Stimulated activated CD8-positive, alpha-beta memory T cell treated with anti-CD3 and anti-CD28 coated beads, Interleukin-4, amount 100 ng/mL, for 24 hours (primary cell): Measurements from ENCODE around the gene CSTF1.

Experiments used
- DNase-seq: peaks from one replicate; pipeline ENCODE4 v3.0.0-alpha.2; 2020; ENCODE audit warnings: low read depth

The CSTF1 gene

DNA sequence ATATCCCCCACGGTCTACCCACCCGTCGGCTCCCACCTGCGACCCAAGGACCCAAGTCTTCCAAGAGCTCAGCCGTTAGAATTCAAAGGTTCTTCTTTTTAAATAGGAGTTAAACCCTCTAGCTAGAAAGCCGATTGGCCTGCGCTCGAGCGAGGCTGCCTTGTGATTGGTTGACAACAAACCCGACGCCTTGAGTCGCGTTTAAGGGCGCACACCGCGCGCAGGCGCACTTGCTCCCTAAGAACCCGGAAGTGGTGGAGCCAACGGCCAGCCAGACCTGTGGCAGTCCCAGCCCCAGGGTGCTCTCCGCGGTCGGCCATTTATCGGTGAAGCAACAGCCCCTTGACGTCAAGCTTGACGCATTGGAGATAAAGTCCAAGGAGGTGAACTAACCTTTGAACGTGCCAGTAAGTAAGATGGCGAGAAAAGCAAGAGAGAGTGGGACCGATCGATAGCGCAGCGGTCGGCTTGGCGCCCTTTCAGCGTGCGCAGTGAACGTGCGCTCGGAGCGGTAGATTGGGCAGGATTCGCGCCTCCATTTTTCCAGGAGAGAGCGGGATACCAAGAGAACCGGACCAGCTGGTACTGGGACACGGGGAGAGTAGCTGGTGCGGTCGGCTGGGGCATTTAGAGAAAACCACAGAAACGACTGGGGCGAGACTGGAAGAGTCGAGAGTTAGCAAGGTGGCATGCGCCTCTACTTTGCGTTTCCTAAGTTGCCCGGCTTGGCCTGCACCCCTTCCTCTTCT is at the start of gene CSTF1, which contains the start of gene AURKA:
Gene CSTF1 (plus strand): TSS at position 514 of the 749 bp plus-strand sequence. CDS start 2,908 bp downstream, outside the sequence.
Gene AURKA (minus strand): TSS at position 84 of the 749 bp plus-strand sequence. CDS start 4,018 bp downstream, outside the sequence.
- peak; percentile 100 for DNase-seq

DNA sequence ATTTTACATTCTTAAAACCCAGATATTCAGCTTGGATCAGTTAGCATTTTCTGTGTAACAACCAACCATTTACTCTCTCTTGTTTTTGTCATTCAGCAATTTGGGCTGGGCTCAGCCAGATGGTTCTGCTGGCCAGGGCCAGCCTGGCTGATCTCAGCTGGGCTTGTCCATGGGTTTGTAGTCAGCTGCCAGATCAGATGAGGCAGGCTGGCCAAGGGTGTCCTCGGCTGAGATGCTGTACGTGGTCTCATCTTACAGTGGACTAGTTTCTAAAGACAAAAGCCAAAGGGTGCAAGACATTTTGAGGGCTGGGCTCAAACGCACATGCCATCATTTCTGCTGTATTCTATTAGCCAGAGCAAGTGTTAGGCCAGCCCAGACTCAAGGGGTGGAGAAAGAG is 49.7 kb upstream of the CSTF1 start:
- no peak for DNase-seq

DNA sequence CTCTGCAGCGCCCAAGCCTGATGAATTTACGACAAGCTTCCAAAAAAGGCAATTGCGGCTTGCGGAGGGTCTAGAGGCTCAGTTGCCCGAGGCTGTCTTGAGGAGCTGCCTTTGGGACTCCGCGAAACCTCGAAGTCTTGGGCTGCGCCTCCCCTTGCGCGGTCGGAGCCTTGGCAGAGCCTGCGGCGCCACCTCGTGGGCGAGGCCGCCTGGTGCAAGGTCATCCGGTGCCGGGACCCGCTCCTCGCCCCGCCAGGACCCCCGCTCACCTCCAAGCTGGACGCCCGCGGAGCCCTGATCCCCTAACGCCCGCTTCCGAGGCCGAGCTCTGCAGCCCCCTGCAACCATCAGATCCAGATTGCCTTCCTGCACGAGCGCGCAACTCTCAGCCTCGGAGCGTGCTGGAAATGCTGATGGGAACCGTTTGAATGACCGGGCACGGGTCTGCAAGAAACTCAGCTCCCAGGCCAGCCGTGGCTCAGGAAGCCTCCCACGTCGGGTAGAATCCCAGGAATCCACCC is 48.5 kb upstream of the CSTF1 start:
- DNase-seq = peak; percentile 19

DNA sequence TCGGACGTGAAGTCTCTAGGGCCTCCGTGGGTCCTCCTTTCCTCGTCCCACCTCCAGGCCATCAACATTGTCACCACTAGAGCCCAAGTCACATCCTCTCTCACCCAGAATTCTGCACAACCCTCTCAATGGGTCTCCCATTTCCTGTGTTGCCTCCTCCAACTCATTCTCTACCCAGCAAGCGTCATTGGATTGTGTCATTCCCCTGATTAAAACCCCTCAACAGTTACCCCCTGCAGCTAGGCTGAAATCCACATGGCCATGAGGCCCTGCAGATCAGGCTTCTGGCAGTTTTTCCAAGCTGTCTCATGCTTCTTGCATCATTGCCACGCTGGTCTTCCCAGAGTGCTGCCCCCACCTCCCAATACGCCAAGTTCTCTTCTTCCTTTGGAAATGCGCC is 46.5 kb upstream of the CSTF1 start:
- no peak for DNase-seq

DNA sequence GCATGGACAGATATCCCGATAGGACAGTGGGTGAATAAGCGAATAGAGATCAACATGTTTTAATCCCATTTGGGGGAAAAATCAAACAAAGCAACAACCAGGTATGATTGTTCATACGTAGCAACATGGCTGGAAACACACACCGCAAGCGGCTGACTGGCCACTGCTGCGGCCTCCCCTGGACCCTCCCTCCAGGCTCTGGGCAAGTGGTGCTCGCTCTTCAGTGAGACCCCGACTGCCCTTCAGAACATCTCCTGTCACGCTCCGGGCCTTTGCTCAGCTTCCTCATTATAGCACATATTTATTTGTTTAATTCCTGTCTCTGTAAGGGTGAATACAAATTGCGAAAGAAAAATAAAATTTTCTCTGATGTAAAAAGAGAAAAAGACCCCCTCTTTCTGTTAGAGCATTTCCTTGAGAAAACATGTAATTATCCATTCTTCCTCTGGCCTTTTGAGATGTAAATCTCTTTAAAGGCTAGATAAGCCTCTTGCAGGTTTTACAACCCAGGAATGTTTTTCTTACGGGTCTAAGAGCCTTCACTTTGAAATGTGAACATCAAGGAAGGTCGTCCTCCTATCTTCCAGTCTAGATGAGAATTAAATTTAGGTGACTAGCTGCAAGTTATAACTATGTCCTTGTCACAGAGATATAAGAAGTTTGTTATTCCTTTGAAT is 44.7 kb upstream of the CSTF1 start:
- DNase-seq = no peak

DNA sequence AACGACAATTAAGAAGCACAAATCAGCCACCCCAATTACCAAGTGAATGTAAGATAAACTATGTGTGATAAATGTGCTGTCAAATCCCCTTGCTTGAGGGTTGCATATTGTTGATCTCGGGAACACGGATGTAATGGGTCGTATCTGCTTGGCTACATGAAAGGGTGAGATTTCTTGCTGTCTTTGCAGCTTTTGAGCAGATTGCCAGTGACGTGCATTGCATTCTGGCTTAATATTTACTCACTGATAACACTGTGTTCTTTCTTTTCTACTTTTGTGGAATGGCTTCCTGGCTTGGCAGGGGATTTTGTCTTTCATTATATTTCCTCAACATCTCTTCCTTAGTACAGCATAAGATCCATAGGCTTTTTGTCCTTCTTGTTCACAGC is 44.1 kb upstream of the CSTF1 start:
- no peak for DNase-seq

DNA sequence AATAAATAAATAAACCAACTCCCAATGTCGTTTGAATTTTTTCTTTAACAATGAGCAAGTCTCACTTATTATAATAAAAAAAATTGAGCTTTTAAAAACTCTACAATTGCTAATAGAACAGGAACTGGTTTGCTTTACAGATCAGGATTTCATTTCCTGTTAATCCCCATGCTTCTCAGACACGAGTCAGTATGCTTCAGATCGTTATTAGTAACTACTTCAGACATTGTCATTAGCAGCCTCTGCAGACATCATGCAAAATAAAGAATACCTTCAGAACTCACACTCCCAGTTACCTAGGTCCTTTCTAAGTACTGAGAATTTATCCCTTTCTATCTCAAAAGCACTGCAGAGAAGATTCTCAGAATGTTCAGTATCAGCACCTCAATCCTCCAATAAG is 43.7 kb upstream of the CSTF1 start:
- no peak for DNase-seq

DNA sequence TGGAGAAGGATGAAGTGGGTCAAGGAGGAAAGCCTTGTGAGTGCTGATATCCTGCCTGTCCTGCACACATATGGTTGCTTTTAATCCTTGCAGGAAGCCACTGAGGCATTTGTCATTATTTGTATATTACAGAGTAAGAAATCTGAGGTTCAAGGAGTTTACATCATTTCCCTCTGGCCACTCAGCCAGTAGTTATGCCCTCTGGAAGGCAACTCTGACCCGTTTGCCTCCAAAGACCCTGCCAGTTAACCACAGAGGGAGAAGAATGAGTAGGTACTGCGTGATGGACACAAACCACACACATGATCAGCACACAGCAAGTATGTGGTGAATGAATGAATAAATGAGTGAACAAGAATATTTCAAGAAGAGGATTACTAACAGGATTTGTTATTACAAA is 41.6 kb upstream of the CSTF1 start:
- DNase-seq = no peak

DNA sequence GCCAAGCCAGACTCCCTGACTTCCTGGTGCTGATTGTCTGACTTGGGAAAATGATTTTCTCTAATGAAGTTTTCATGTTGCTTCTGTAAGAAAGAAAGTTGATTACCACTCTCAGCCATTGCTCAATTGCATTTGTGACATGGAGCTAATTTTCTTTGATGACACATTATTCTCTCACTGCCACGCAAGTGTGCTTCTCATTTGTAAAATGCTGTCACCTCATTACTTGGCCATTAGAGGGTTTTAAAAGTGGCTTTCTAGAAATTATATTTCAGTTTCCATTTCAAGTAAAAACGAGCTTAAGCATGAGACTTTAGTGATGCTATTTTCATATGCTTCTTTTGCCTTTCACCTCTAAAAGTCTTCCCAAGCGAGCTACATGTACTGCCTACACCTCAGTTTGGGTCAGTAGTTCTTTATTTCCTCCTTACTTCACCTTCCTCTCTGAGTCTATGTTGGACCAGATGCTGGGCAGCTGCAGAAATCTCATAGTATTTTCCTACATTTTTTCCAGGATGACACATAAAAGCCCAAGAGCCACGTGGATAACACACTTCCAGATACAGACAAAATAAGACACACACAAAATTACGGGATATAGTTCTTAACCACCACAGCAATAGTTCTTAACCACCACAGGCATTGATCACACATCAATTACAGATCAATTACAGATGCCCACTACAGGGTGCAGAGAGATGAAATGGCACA is 39.9 kb upstream of the CSTF1 start:
- no peak for DNase-seq

DNA sequence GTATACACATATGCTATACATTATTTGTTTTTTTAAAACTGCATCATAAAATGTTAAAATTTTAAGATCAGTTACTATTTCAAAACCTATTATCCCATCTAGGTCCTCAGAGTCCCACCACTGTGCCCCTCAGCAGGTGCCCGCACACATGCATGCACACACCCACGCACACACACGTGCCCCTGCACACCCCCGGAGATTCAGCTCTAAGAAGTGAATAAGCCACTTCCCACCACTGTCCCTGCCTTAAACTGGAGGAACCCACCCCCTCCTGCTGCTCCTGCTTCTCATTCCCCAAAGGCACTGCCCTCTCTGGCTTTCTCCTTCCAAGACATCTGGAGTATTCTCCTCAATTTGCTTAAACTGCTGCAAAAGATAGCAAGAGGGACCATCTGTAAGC is 39.1 kb upstream of the CSTF1 start:
- no peak for DNase-seq

DNA sequence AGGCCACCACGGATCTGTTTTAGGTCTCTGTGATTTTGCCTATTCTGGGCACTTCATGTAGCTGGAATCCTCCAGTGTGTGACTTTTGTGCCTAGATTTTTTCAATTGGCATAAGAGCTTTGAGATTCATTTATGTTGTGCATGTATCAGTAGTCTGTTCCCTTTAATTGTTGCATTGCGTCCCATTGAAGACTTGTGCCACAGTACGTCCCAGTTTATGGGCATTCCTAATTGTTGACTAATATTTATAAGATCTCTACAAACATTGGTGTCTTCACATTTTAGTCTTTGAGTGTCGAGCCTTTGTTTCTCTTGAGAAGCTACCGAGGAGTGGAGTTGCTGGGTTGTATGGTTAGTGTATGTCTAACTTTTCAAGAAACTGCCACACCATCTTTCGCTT is 34.4 kb upstream of the CSTF1 start:
- DNase-seq = no peak

DNA sequence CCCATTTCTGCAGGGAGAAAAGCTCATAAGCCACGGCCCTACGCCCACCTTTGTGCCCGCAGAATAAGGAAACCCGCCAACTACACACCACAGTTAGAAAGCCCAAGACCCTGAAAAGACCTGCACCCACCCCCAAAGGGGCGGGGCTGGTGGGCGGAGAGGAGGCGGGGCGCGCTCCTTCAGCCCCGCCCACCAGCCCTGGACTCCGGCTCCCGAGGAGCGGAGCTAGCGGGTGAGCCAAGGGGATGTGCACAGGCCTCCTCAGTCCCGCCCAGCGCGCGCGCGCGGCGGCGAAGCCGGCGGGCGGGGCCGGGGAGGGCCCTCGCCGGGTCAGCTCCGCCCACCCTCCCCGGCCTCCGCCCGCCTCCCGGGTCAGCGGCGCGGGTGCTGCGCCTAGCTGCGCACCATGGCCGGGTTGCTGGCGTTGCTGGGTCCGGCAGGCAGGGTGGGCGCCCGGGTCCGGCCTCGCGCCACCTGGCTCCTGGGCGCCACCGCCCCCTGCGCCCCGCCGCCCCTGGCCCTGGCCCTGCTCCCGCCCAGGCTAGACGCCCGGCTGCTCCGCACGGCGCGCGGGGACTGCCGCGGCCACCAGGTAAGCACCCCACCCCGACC is 33.7 kb upstream of the CSTF1 start, which contains the start of gene FAM210B:
Gene FAM210B (plus strand): TSS at position 375 of the 612 bp plus-strand sequence. CDS start 32 bp downstream, at position 407.
- DNase-seq = peak; percentile 68

DNA sequence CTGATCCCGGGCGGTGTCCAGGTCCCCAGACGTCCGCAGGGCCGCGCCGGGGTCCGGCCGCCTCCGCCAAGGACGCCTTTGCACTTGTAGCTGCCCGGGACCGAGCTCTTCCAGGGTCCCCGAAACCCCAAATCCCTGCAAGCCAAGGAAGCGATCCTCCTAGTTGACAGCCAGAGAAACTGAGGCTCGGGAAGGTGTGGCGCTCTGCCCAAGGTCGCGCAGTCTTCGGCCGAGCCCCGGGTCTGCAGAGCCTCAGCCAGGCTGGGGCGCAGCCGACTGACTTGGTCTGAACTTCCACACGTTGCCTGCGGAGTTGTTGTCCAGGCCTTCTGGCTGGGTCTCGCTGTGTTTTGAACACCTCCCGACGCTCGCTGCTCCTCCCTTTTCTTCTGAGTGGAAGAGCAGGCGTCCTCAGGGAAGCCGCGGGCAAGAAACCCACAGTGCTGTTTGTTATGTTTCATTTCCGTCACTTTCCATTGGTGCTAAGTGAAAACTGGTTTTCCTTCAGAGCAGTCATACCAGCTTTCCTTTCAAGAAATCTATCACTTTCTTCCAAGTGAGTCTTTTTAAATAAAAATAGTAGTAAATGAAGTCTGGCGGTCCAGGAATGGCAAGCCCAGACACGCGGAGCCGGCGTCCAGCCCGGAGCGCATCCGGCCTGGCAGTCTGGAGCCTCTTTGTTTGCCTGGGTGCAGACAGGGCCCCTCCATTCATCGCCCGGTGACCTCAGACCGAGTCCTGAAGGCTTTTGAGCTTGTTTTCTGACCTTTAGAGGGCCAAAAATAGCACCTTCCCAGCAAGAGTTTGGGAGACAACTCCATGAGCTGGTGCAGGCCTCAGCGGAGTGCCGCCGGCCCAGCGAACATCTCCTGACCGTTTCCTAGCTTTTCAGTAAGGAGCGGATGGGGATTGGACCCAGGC is 33.0 kb upstream of the CSTF1 start:
- no peak for DNase-seq

DNA sequence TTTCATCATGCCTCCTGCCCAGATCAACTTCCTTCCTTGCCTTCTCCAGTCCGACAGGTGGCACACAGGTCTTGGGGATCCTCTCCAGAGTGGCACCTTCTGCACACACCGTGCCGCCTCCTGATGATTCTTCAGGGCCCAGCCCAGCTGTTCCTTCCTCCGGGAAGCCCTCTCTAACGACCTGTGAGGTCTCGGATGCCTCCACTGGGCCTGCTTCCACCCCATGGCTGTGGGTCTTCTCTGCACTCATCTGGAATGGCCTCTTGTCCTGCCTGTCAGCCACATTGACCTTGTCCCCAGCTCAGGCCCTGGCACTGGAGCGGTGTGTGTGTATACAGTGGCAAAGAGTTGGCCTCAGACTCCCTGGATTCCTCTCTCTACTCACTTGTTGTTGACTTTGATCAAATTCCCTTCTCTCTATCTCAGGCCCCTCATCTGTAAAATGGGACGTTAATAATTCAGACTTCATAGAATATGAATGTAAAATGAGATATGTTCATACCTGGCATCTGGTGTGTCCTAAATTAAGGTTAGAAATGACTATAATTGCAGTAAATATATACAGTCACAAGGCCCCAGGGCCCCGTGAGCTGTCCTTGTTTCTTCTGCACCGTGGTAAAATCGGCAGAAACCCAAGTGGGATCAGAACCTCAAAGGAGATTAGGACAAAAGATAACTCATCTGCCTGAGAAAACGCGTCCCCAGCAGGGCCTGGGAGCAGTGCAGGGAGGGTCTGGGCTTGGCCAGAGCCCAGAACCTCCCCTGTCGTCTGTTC is 32.1 kb upstream of the CSTF1 start:
- DNase-seq = no peak

DNA sequence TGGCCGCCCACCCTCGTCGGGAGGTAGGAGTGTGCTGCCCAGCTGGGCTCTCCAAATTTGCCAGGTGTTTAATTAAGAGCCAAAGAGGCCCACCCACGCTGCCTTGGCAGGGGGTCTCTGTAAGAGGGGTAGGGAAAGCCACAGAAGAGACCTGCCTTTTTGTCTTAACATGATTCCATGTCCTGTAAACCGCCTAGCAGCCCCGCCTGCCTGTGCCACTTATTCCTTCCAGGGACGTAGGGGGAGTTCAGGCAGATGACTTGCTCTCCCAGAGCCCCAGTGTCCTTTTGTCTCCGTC is 31.6 kb upstream of the CSTF1 start:
- no peak for DNase-seq

DNA sequence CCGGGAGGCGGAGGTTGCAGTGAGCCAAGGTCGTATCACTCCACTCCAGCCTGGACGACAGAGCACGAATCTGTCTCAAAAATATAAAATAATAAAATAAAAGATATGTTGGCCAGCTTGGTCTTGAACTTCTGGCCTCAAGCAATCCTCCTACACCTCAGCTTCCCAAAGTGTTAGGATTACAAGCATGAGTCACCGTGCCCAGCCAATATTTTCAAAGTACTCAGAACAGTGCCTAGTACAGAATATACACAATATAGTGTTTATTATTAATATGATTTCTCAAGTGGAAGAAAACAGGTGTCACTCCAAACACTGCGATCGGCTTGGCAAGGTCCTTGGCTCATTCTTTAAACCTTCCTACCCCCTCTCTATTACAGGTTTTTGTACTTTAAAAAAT is 30.5 kb upstream of the CSTF1 start:
- DNase-seq = no peak

DNA sequence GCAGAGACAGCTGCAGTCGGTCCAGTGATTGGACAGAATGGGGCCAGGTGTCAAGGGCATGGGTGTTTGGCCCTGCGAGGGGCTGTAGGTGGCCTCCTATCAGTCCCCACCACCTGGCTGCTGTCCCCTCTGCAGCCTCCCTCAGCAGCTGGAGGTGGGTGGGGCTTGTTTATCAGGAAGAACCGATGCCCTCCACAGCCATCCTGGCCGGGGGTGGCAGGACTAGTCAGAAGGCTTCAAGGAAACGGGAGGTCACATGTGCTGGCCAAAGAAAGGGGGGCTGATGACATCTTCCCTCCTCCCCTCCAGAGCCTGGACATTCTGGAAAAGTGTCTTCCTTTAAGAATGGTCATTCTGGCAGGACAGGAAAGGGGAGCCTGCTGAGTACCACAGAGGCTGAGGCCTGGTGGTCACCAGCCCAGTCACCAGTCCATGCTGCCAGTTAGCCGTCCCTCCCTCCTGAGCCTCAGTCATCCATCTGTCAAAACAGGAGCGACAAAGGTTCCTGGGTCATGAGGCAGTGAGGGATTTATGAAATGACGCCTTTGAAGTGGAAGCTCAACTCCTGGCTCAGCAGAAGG is 29.5 kb upstream of the CSTF1 start:
- DNase-seq = no peak

DNA sequence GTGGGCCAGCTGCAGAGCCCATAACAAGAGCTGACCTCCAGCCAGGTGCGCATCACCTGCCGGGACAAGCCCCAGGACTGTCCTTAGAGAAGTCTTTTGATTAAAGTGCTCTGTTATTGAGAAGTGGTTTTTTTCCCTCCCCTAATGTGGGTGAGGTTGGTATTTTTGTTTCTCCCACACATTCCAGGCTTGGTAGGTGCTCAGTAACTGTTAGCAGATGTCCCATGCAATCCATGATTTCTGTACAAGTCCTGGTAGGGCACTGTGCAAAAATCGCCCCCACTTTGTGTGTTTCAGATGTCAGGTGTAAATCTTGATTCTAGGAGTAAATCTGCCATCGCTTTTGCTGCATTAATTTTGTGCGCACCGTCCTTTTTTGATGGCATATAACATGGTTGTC is 29.0 kb upstream of the CSTF1 start:
- DNase-seq = no peak

DNA sequence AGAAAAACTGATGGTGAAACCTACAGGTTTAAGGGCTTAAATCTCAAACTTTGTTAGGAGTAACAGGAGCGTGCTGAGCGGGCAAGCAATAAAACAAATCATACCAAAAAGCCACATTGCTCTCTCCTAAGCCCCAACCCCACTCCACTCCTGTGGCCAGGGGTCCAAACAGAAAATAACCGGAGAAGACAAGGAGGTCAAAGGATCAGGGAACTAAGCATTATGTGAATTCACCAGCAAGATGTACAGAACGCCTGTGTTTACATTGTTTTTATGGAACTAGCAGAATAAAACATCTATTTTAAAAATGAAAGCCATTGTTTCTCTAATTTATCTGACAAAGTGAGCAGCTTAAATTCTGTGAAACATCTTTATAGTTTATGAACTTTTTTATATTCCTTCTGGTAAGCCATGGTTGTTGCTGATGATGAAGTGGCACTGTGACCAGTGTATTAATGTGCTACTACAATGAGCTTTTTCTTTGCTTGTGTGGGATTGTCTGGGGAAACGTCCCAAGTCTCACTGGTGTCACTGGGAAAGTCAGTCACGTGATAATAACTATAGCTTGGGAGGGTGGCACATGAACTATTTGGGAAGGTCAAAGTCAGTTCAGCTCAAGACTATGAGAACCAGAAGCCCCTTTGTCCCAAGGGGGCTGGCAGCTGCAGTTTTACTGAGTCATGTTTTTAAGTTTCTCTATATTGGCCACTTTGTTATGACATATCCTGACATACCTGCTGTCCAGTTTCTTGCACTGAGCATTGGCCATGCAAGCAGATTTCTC is 23.9 kb upstream of the CSTF1 start:
- DNase-seq = no peak
